Adipose tissue (tissue), 3 donors: ENCODE results near the gene SPATS2L. TPM values are rescaled to one million over a fixed set of nuclear protein-coding genes. Genes with fewer than 3 reads are reported as not detected.

Experiments used
- H3K27ac ChIP-seq: one replicate; pipeline ENCODE4 v1.5.1; 2013; ENCODE audit warnings: low read depth, low read length
- WGBS, 3 donors: extraction: QIAGEN DNeasy Blood & Tissue Kit; methylation state at CpG; one replicate each; pipeline ENCODE4 v1.1.7; 2013; 5-methylcytosine and 5-hydroxymethylcytosine counted together
- polyA plus RNA-seq, 3 donors: library from polyadenylated mRNA; stranded (reverse); fragments of 200-250 nt; gene quantifications; one replicate each; pipeline ENCODE4 v1.2.3, GENCODE V29; 2013
- donor health status: healthy with polysubstance abuse.
- donor health status: Bipolar disorder and iron deficiency.
- donor health status: healthy.

Gene SPATS2L
- polyA plus RNA-seq, 3 donors, result 27.5 to 59.9 (median 30.5) TPM

- WGBS, 3 donors, result 75 to 96% (median 95%) methylated on average over 5 of the region's 5 CpGs
These were observed 53.9 kb downstream of the SPATS2L start for GRCh38 chr2:200360364-200360763.

GRCh38 chr2:200362202-200362917, 55.9 kb downstream of the SPATS2L start:
- 96 to 98% (median 97%) methylated on average over 4 of the region's 4 CpGs for WGBS, 3 donors
- H3K27ac ChIP-seq, result no peak overlapping the region

More at GRCh38 chr2:200360364-200360763, 53.9 kb downstream of the SPATS2L start:
- no peak overlapping the region for H3K27ac ChIP-seq

DNA sequence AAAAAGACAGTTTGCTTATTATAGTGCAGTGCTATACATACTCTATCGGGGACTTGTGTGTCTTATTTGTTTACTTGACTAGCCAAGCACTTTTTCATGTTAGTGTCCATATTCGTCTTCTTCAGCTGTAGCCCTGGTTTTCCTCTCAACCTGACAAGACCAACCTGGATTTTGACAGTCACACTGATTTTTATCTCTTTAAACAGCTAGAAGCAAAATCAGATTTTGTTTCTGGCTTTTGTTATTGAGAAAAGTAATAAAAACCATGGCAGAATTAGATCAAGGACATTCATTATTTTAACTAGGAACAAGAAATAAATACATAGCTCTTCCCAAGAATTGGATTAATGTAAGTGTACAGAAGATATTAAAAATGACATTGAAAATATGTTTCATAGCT, 56.8 kb downstream of the SPATS2L start:
- H3K27ac ChIP-seq, result no peak overlapping the region
- 70 to 90% (median 83%) methylated on average over 2 of the region's 2 CpGs for WGBS, 3 donors

GRCh38 chr2:200364142-200364541, 57.6 kb downstream of the SPATS2L start:
- H3K27ac ChIP-seq, result no peak overlapping the region
- 65 to 81% (median 67%) methylated on average over 7 of the region's 7 CpGs for WGBS, 3 donors

GRCh38 chr2:200364620-200365019, 58.1 kb downstream of the SPATS2L start:
- 70 to 87% (median 87%) methylated on average over 3 of the region's 3 CpGs for WGBS, 3 donors
- no peak overlapping the region for H3K27ac ChIP-seq

GRCh38 chr2:200365209-200365608, 58.7 kb downstream of the SPATS2L start:
- WGBS, 3 donors, result 71 to 83% (median 78%) methylated on average over 3 of the region's 3 CpGs
- no peak overlapping the region for H3K27ac ChIP-seq

GRCh38 chr2:200367155-200367554, 60.7 kb downstream of the SPATS2L start:
- 26 to 35% (median 35%) methylated on average over 2 of the region's 2 CpGs for WGBS, 3 donors
- H3K27ac ChIP-seq, result no peak overlapping the region

DNA sequence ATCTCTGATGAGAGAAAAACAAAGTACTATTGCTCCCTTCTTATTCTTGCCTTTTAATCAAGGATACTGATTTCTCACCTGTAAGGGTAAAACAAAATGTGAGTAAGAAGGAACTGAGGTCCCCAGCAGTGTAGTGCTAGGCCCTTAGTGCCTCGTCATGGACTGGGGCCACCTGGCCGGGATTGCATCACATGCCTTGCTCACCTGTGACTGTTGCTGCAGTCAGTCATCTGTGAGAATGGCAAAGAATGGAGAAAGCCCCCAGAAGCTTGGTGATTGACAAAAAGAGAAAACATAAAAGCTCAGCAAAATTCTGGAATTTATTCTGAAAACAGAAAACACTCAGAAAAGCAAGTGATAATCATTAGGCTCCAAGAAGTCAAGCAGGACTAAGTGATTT, 63.4 kb downstream of the SPATS2L start:
- 36 to 48% (median 43%) methylated on average over 2 of the region's 2 CpGs for WGBS, 3 donors
- no peak overlapping the region for H3K27ac ChIP-seq

DNA sequence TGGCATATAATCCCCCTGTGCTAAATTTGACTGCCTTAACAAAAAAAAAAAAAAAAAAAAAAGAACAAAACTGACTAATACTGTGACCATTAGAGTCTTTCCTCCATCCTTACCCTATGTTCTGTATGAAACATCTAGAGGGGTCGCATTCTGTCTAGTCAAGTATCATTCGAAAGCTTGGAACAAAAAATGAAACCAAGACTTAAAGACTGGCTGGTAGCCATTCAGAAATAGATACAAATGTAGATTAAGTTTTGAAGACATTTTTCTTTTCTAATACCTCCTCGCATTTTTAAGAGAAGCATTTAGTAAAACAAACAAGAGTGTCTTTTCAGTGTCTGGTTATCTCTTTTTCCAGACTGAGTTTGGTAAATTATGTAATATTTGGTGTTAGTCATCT, 66.7 kb downstream of the SPATS2L start:
- no peak overlapping the region for H3K27ac ChIP-seq
- 62 to 87% (median 69%) methylated on average over 3 of the region's 3 CpGs for WGBS, 3 donors

DNA sequence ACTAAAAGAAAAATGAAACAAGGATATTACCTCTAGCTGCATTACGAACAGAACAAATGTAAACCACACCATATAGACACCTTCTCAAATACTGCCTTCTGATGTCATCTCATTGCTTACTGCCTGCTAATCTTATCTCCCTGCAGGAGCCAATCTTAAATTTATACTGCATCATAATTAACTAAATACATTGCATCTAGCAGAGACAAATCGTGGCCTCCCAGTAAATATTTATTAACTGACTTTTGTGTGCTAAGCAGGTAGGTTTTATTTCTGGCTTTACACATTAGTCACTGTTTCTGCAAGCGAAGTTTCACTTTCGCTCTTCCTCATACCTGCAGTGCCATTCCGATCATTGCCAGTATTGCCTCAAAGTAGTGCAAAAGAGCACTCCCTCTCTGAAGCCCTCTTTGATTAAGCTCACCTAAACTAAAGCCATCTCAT, 67.5 kb downstream of the SPATS2L start:
- no peak overlapping the region for H3K27ac ChIP-seq
- WGBS, 3 donors, result 34 to 50% (median 39%) methylated on average over 5 of the region's 5 CpGs

GRCh38 chr2:200376513-200377354, 70.2 kb downstream of the SPATS2L start:
- no peak overlapping the region for H3K27ac ChIP-seq
- WGBS, 3 donors, result 53 to 60% (median 60%) methylated on average over 15 of the region's 15 CpGs

- H3K27ac ChIP-seq, result no peak overlapping the region
- WGBS, 3 donors, result 39 to 74% (median 71%) methylated on average over 5 of the region's 5 CpGs
These were observed 71.2 kb downstream of the SPATS2L start for GRCh38 chr2:200377355-200378336.

DNA sequence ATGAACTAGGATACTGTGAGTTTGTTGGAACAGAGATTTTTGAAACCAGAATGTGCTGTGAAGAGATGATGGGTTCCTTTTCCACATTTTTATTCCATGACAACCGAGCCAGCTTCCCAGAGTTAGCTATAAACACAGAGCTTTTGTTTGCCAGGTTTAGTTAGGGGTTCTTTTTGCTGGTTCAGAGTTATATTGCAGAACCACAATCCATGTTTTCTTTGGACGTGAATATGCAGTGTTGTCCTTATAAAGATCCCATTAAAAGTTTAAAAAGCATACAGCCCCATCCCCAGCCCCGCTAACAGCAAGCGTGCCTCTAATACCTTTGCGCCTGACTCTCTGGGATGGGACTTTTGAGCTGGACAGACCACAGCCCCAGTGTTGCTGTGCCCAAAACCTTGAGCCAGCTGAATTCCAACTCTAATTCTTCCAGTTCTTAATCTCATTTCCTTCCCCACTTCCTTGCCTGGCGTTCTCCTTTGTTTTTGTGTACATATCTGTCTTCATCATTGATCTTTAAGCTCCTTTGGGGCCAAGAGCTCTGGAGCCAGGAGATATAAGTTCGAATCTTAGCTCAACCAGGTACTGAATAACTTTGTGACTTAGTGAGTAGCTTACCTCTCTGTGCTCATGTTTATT, 72.3 kb downstream of the SPATS2L start:
- WGBS, 3 donors, result 59 to 65% (median 59%) methylated on average over 7 of the region's 7 CpGs
- no peak overlapping the region for H3K27ac ChIP-seq

DNA sequence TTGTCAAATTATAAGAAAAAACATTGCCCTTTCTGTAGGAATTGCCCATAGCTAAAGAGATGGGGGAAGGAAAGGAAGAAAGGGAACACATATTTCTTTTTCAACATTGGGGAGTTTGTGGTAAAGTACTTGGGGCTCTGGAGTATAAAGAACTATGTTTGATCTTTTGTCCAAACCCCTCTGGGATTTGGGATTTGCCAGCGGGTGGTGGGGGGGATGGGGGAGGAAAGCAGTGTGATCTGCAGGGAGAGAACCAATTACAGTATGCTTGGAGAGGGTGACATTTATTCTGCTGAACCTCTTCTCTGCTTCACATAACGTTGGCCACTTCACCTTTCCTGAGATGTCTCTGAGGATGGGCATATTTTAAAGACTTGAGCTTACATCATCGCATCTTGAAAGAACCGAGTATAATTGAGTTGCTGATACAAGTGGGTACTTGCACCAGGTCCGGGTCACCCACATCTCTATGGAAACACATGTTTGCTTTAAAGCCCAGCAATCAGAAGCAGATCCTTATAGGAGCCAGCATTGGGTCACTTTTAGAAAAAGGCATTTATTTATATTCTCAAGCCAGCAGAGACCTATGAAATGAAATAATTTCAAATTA, 73.1 kb downstream of the SPATS2L start:
- 71 to 79% (median 74%) methylated on average over 5 of the region's 5 CpGs for WGBS, 3 donors
- no peak overlapping the region for H3K27ac ChIP-seq

DNA sequence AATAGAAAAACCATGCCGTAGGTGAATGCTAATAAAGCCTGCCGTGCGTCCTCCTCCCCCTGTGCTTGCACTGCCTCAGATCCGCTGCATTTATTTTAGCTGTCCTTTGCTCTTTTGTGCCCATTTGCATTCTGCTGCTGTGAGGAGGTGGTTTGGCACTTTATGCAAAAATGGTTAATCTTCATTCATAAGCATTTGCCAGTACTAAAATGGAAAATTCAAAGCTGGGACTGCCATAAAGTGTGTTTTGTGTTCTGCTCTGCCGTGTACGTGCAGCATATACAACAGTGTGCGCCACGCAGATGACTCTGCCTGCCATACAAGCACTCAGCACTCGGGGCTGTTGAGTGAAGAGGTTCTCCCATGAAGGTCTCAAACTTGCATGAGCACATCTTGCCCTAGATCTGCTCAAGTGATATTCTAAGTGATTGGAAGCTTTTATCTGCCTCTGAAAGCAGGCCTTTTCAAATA, 73.6 kb downstream of the SPATS2L start:
- H3K27ac ChIP-seq, result no peak overlapping the region
- WGBS, 3 donors, result 90 to 93% (median 91%) methylated on average over 9 of the region's 9 CpGs

DNA sequence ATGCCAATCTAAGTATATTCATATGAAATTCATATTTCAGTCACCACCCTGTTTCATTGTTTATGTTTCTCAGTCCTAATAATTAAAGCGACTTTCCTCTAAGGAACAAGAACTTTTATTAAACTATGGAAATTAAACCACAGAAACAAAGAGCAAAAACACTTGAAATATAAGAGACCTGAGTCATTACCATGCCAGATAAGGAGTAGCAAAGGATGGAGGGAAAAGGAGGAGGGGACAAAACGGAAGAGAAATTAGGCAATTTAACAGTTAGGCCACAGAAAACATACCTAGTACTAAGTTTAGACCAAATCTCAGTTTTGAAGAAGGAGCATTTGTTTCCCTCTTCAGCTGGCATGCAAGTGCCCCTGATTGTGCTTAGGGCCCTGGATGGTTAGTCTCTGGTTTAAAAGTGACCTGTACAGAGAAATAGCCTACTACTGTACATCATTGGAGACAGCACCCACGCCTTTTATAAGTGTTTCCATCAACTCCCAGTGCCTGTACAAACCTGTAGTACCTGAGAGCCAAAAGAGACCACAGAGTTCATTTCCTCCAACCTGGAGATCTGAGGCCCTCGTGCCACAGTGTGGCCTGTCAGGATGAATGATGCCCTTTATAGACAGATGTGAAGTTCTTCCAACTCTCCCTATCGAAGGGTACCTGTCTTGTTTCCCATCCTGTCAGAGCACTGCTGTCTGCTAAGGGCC, 74.5 kb downstream of the SPATS2L start:
- no peak overlapping the region for H3K27ac ChIP-seq
- WGBS, 3 donors, result 56 to 79% (median 67%) methylated on average over 5 of the region's 5 CpGs

GRCh38 chr2:200382874-200383273, 76.4 kb downstream of the SPATS2L start:
- no peak overlapping the region for H3K27ac ChIP-seq
- WGBS, 3 donors, result 89 to 94% (median 93%) methylated on average over 6 of the region's 6 CpGs
